NCI-H1930 (cell line): Measurements from ENCODE around the gene VEGFB.

Experiments used
- DNase-seq, 2 experiments: peaks; one replicate each; lab custom pipeline; 2025; lab: John Stamatoyannopoulos, UW

The VEGFB gene

GRCh38 chr11:64211181-64211872, 23.1 kb upstream of the VEGFB start:
- no peak for DNase-seq

- no peak for DNase-seq
Measured at GRCh38 chr11:64216879-64217278, 17.5 kb upstream of the VEGFB start.

- no peak for DNase-seq
Measured at GRCh38 chr11:64218628-64219353, 15.6 kb upstream of the VEGFB start.

- DNase-seq, result no peak
Measured at GRCh38 chr11:64219354-64219684, 15.1 kb upstream of the VEGFB start.

GRCh38 chr11:64219755-64220154, 14.6 kb upstream of the VEGFB start:
- no peak for DNase-seq

GRCh38 chr11:64220271-64220670, 14.1 kb upstream of the VEGFB start:
- DNase-seq, result no peak

- no peak for DNase-seq
Measured at GRCh38 chr11:64220798-64221197, 13.6 kb upstream of the VEGFB start.

GRCh38 chr11:64222651-64223000, 11.8 kb upstream of the VEGFB start:
- DNase-seq, result no peak

GRCh38 chr11:64223001-64223651, 11.3 kb upstream of the VEGFB start:
- DNase-seq, result no peak

GRCh38 chr11:64224151-64224890, 10.1 kb upstream of the VEGFB start:
- no peak for DNase-seq

- no peak for DNase-seq
Measured at GRCh38 chr11:64224891-64225607, 9.3 kb upstream of the VEGFB start.

GRCh38 chr11:64225608-64226506, 8.5 kb upstream of the VEGFB start, which contains the start of the genes NUDT22 and TRPT1:
TSS of gene NUDT22 (plus strand) at chr11:64226274. CDS start at chr11:64226653, 379 bp downstream.
TSS of gene TRPT1 (minus strand) at chr11:64226186. CDS start at chr11:64225860, 326 bp downstream.
- peak; percentile 68 to 84 for DNase-seq

GRCh38 chr11:64226507-64227051, 7.8 kb upstream of the VEGFB start:
- no peak for DNase-seq

- DNase-seq, result no peak
Measured at GRCh38 chr11:64227405-64227956, 6.9 kb upstream of the VEGFB start.

GRCh38 chr11:64229090-64229743, 5.2 kb upstream of the VEGFB start:
- no peak for DNase-seq

GRCh38 chr11:64229744-64230170, 4.6 kb upstream of the VEGFB start:
- DNase-seq, result no peak

GRCh38 chr11:64230171-64230984, 4.0 kb upstream of the VEGFB start, which contains the start of gene DNAJC4:
TSS of gene DNAJC4 (plus strand) at chr11:64230548. CDS start at chr11:64230855, 307 bp downstream.
- DNase-seq, result peak; percentile 96 to 97

GRCh38 chr11:64230985-64231365, 3.4 kb upstream of the VEGFB start:
- no peak for DNase-seq

GRCh38 chr11:64231546-64231945, 2.8 kb upstream of the VEGFB start:
- DNase-seq, result no peak
